Naive thymus-derived CD8-positive, alpha-beta T cell (primary cell): ENCODE data around the gene C7orf33. TPM values are rescaled to one million over a fixed set of nuclear protein-coding genes. Genes with fewer than 3 reads are reported as not detected.

Source experiments
- ATAC-seq, 2 donors: fragments of 150-1000 bp; cut with Tn5 transposase in 1 of 2; sonication (Bioruptor Pico), chemical (Tn5 transposase) in 1 of 2; 1 replicate in 1 of 2; 2 replicates in 1 of 2; pipeline ENCODE4 v1.10.0; 2021; ENCODE audit warnings: mild to moderate bottlenecking in 2 of 2, moderate library complexity in 2 of 2
- POLR2A ChIA-PET: fragments of 350-600 bp; sonication (Branson Sonifier 250); formaldehyde crosslinking; loops from one replicate; lab custom pipeline; 2021; ENCODE audit warnings: antibody characterized with exemption; lab: Charles Lee
- DNase-seq, 10 donors: peaks; one replicate each; pipeline versions ENCODE4 v3.0.0 to v3.0.0-alpha.2; 2020 to 2022
- H3K27ac Mint-ChIP-seq, 10 donors: one replicate each; pipeline ENCODE4 v1.8.0; 2020 to 2022; ENCODE audit warnings: mild to moderate bottlenecking in 10 of 10, mixed read lengths in 10 of 10, moderate library complexity in 4 of 10, inconsistent platforms in 1 of 10
- H3K27me3 Mint-ChIP-seq, 5 donors: one replicate each; pipeline ENCODE4 v1.8.0; 2021 to 2022; ENCODE audit warnings: mixed read lengths in 5 of 5
- H3K36me3 Mint-ChIP-seq, 3 donors: one replicate each; pipeline ENCODE4 v1.8.0; 2020 to 2022; ENCODE audit warnings: mixed read lengths in 3 of 3, mild to moderate bottlenecking in 2 of 3, inconsistent platforms in 1 of 3
- H3K4me1 Mint-ChIP-seq, 4 donors: one replicate each; pipeline ENCODE4 v1.8.0; 2021 to 2022; ENCODE audit warnings: mixed read lengths in 4 of 4
- H3K4me3 Mint-ChIP-seq, 10 donors: one replicate each; pipeline ENCODE4 v1.8.0; 2020 to 2022; ENCODE audit warnings: mild to moderate bottlenecking in 10 of 10, mixed read lengths in 10 of 10, moderate library complexity in 6 of 10, inconsistent platforms in 1 of 10
- H3K9me3 Mint-ChIP-seq, 9 donors: one replicate each; pipeline ENCODE4 v1.8.0; 2020 to 2022; ENCODE audit warnings: mixed read lengths in 9 of 9, mild to moderate bottlenecking in 3 of 9, inconsistent platforms in 1 of 9, moderate library complexity in 1 of 9
- polyA plus RNA-seq, 3 donors: library from polyadenylated mRNA; unstranded; fragments of 300-500 nt; fragmentation: Illumina TruSeq; gene quantifications; one replicate each; pipeline ENCODE4 v1.2.3, GENCODE V29; 2021
- total RNA-seq, 8 experiments: library from RNA in 2 of 8; stranded (reverse) in 2 of 8; gene quantifications; one replicate each; pipeline ENCODE4 v1.2.3 and lab custom pipeline; 2021 to 2026

Gene C7orf33
- total RNA-seq (not detected), polyA plus RNA-seq (not detected), total RNA-seq (lab: John Stamatoyannopoulos, UW) (0 reads per million in 6 experiments)

GRCh38 chr7:148590471-148590870 lies at the start of gene C7orf33:
TSS of gene C7orf33 (plus strand) at chr7:148590766. CDS start at chr7:148590926, 160 bp downstream.
- POLR2A ChIA-PET = no interaction called here
- DNase-seq (no peak), ATAC-seq (no peak)
- Mint-ChIP-seq H3K9me3 (no peaks in the 10 kb centered on the region), H3K27me3 (peaks cover 0 to 19% (median 5%) of the 10 kb centered on the region in 5 donors), H3K4me1 (peaks cover 0 to 4% (median 0%) of the 10 kb centered on the region in 4 donors), H3K36me3 (no peaks in the 10 kb centered on the region), H3K4me3 (no peak within 1 kb of the TSS), H3K27ac (no peak within 1 kb of the TSS)

DNA sequence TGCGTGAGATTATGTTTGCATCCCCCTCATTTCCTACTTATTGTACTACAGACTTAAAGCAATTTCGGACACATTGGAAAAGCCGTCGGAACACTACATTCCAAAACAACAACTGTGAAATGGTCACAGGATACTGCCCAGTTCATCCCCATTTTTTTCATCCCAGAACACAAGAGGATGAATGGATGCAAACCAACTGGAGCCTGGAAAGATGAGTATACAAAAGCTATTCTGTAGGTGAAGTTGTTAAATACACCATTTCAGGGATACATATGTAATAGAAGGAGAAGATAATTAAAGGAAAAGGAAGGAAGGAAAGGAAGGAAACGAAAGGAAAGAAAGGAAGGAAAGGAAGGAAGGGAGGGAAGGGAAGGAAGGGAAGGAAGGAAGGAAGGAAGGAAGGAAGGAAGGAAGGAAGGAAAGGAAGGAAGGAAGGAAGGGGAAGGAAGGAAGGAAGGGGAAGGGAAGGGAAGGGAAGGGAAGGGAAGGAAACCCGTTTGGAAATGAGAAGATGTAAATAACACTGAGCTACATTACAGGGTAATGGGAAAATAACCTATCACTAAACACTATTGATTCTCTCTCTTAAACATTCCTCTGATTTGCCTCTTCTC lies 48.6 kb upstream of the C7orf33 start:
- Mint-ChIP-seq H3K9me3 (peaks cover 0 to 2% (median 0%) of the 10 kb centered on the region in 9 donors), H3K27me3 (peaks cover 0 to 5% (median 2%) of the 10 kb centered on the region in 5 donors), H3K27ac (no peak overlapping the region), H3K4me3 (no peak overlapping the region), H3K36me3 (no peaks in the 10 kb centered on the region), H3K4me1 (no peaks in the 10 kb centered on the region)
- no peak for DNase-seq
- POLR2A ChIA-PET = no interaction called here
- no peak for ATAC-seq

DNA sequence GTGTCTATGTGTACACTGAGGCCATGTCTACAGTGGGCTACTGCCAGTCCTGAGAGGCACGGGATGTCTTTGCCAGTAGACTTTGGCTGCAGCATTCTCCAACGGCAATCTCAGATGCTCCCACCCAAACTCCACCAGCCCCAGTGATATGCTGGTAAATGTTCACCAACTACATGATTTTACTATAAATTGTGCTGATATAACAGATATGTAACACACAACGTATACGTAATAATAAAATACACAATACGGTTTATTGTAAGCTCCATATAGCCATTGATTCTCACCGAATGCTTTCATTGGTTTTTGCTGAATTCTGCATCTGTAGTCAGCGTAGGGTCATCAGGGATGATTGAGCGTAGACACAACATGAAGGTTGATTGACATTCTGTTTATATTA lies 47.3 kb upstream of the C7orf33 start:
- no peaks in the 10 kb centered on the region for H3K4me1 Mint-ChIP-seq
- no peak overlapping the region for H3K4me3 Mint-ChIP-seq
- H3K27ac Mint-ChIP-seq = peak overlapping the region in 1 of 10 donors; percentile 52
- ATAC-seq (no peak), DNase-seq (no peak)
- no peaks in the 10 kb centered on the region for H3K36me3 Mint-ChIP-seq
- H3K9me3 Mint-ChIP-seq = peaks cover 0 to 5% (median 0%) of the 10 kb centered on the region in 9 donors
- POLR2A ChIA-PET = no interaction called here
- peaks cover 0 to 15% (median 4%) of the 10 kb centered on the region in 5 donors for H3K27me3 Mint-ChIP-seq

DNA sequence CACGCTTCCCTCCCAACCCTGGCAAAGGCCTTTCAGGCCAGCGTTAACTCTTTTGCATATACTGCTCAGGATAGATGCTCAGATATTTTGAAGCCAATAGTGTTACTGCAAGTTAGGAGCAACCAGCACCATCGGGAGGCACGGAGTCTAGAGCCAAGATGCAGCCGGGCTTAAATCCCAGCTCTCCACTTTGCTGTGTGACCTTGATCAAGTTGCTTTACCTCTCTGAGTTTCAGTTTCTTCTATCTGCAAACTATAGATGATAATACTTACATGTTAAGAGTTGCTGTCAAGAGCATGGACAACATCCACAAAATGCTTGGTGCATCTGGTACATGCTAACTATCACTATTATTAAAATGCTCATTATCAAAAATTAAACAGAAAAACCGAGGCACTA lies 45.4 kb upstream of the C7orf33 start:
- ATAC-seq (no peak), DNase-seq (no peak)
- H3K9me3 Mint-ChIP-seq = peaks cover 0 to 22% (median 10%) of the 10 kb centered on the region in 9 donors
- peaks cover 0 to 15% (median 4%) of the 10 kb centered on the region in 5 donors for H3K27me3 Mint-ChIP-seq
- no peaks in the 10 kb centered on the region for H3K4me1 Mint-ChIP-seq
- H3K27ac Mint-ChIP-seq = no peak overlapping the region
- peaks cover 0 to 11% (median 0%) of the 10 kb centered on the region in 3 donors for H3K36me3 Mint-ChIP-seq
- H3K4me3 Mint-ChIP-seq = no peak overlapping the region
- POLR2A ChIA-PET = no interaction called here

DNA sequence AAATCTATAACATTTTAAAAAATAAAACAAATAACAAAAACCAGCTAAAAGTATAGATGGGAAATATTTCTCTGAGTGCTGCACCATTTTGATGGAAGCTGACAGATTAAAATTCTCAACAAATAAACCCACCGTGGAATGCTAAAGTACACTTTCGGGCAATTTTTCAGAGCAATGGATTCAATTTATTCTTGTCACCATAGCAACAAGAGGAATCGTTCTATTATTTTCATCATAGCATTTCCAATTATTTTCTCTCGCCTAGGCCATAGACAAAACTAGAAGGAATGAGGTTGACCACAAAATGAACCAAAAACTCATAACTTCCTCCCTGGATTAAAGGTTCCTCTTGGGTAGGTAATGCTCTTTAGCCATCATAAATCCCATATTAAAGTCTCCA lies 44.6 kb upstream of the C7orf33 start:
- Mint-ChIP-seq H3K4me3 (no peak overlapping the region), H3K4me1 (no peaks in the 10 kb centered on the region), H3K36me3 (peaks cover 0 to 17% (median 0%) of the 10 kb centered on the region in 3 donors), H3K27ac (no peak overlapping the region), H3K27me3 (peaks cover 0 to 15% (median 4%) of the 10 kb centered on the region in 5 donors), H3K9me3 (peaks cover 0 to 30% (median 14%) of the 10 kb centered on the region in 9 donors)
- DNase-seq (no peak), ATAC-seq (no peak)
- POLR2A ChIA-PET = no interaction called here

DNA sequence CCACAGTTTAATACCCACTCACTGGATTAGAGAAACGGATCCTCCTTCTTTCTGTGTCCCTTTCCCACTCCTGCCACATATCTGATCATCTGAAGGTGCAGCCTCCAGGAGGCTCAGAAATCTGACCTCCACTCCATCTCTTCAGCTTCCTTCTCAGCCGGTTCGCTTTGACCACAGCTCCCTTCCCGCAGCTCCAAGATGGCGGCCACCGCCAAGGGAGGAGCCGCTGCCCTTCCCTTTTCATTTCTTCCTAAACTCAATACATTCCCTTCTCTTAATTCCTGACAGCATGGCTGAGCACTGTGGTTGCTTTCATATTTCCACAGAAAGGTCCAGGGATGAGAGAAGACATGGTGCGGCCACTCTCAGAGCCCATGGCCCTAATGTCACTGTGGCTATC lies 43.7 kb upstream of the C7orf33 start:
- H3K27ac Mint-ChIP-seq = peak overlapping the region in 1 of 10 donors; percentile 15
- POLR2A ChIA-PET = interaction anchor here (0.7 kb wide), 1 partner anchor 301 kb away, joined by 6 read pairs; no protein-coding TSS in a partner anchor
- DNase-seq = no peak
- peaks cover 0 to 15% (median 4%) of the 10 kb centered on the region in 5 donors for H3K27me3 Mint-ChIP-seq
- H3K4me1 Mint-ChIP-seq = no peaks in the 10 kb centered on the region
- no peak for ATAC-seq
- H3K9me3 Mint-ChIP-seq = peaks cover 2 to 39% (median 14%) of the 10 kb centered on the region in 9 donors
- no peak overlapping the region for H3K4me3 Mint-ChIP-seq
- H3K36me3 Mint-ChIP-seq = peaks cover 0 to 26% (median 0%) of the 10 kb centered on the region in 3 donors

- Mint-ChIP-seq H3K4me1 (no peaks in the 10 kb centered on the region), H3K9me3 (peaks cover 2 to 39% (median 14%) of the 10 kb centered on the region in 9 donors), H3K27ac (no peak overlapping the region), H3K4me3 (no peak overlapping the region), H3K36me3 (peaks cover 0 to 26% (median 0%) of the 10 kb centered on the region in 3 donors), H3K27me3 (peaks cover 0 to 15% (median 4%) of the 10 kb centered on the region in 5 donors)
- no peak for ATAC-seq
- DNase-seq = no peak
- POLR2A ChIA-PET = no interaction called here
These were observed 42.6 kb upstream of the C7orf33 start for GRCh38 chr7:148547951-148548350.

DNA sequence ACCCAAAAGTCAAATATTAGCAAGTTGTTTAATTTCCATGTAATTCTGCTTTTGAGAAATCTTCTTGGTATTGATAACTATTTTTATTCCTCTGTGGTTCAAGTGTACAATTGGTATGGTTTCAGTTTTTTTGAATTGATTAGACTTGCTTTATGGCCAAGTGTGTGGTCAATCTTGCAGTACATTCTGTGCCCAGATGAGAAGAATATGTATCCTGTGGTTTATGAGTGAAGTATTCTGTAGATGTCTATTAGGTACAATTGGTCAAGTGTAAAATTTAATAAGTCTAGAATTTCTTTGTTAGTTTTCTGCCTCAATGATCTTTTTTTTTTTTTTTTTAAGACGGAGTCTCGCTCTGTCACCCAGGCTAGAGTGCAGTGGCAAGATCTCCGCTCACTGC lies 36.6 kb upstream of the C7orf33 start:
- no peak for ATAC-seq
- Mint-ChIP-seq H3K27me3 (peaks cover 0 to 23% (median 10%) of the 10 kb centered on the region in 5 donors), H3K4me3 (no peak overlapping the region), H3K36me3 (peaks cover 0 to 24% (median 0%) of the 10 kb centered on the region in 3 donors), H3K27ac (no peak overlapping the region), H3K4me1 (peaks cover 2 to 12% (median 8%) of the 10 kb centered on the region in 4 donors), H3K9me3 (peaks cover 2 to 29% (median 11%) of the 10 kb centered on the region in 9 donors)
- no peak for DNase-seq
- POLR2A ChIA-PET = interaction anchor here (0.7 kb wide), 1 partner anchor 241 kb away, joined by 5 read pairs; no protein-coding TSS in a partner anchor

DNA sequence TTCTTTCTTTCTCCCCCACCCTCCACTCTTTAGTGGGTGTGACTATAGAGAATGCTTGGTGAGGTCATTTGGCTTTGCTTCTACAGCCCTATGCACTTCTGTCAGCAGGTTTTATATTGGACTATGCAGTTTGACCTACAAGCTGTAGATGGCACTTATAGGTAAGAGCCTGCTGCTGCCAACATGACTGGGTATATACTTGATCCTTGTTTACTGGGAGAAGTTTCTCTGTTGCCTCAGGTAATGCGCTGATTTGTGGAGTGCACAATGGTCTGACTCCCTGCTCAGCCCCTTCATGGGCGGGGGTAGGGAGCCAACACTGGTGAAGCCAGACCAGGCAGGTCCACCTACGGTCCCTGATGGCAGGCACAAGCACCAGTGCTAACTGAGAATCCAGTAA lies 33.7 kb upstream of the C7orf33 start:
- no peak for ATAC-seq
- no peak for DNase-seq
- Mint-ChIP-seq H3K27me3 (peaks cover 4 to 47% (median 24%) of the 10 kb centered on the region in 5 donors), H3K4me3 (no peak overlapping the region), H3K4me1 (peaks cover 2 to 12% (median 8%) of the 10 kb centered on the region in 4 donors), H3K36me3 (peaks cover 0 to 9% (median 2%) of the 10 kb centered on the region in 3 donors), H3K9me3 (peaks cover 0 to 1% (median 0%) of the 10 kb centered on the region in 9 donors), H3K27ac (no peak overlapping the region)
- POLR2A ChIA-PET = no interaction called here

DNA sequence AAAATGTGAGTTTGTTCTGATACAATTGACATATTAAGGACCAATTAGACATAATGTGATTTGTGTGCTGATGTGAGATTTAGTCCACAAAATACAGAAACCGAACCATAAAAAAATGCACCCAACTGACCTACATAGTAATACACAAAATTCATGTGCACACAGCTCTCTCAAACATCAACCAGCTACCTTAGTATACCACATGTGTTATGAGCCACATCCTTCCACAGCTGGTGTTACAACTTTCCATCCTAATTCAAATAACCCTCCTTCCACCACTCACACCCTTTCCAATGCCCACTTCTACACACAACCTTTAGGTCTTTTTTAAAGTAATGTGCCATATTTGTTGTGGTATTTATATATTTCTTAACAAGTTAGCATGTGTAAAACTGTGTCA lies 31.7 kb upstream of the C7orf33 start:
- peaks cover 5 to 16% (median 11%) of the 10 kb centered on the region in 4 donors for H3K4me1 Mint-ChIP-seq
- no peak overlapping the region for H3K4me3 Mint-ChIP-seq
- POLR2A ChIA-PET = no interaction called here
- H3K27me3 Mint-ChIP-seq = peaks cover 4 to 47% (median 17%) of the 10 kb centered on the region in 5 donors
- peaks cover 0 to 8% (median 2%) of the 10 kb centered on the region in 3 donors for H3K36me3 Mint-ChIP-seq
- no peaks in the 10 kb centered on the region for H3K9me3 Mint-ChIP-seq
- ATAC-seq = no peak
- no peak for DNase-seq
- H3K27ac Mint-ChIP-seq = no peak overlapping the region

DNA sequence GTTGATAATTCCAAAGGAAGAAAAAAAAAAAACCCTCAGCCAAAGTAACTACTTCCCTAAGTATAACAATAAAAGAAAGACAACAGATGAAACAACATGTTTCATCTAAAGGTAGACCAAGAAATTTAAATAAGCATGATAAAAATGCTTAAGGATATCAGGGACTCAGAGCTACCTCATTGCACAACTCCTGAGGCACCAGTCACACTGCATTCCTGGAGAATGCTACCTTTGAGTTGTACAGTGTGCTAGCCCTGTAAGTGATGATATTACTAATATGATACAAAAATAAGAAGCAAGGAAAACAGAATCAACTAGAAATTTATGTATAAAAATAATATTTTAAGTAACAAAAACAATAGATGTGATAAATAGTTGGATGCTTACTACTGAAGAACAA lies 29.5 kb upstream of the C7orf33 start:
- H3K4me1 Mint-ChIP-seq = peaks cover 9 to 13% (median 11%) of the 10 kb centered on the region in 4 donors
- ATAC-seq (no peak), DNase-seq (no peak)
- peaks cover 1 to 47% (median 14%) of the 10 kb centered on the region in 5 donors for H3K27me3 Mint-ChIP-seq
- peaks cover 0 to 8% (median 2%) of the 10 kb centered on the region in 3 donors for H3K36me3 Mint-ChIP-seq
- H3K9me3 Mint-ChIP-seq = no peaks in the 10 kb centered on the region
- no peak overlapping the region for H3K4me3 Mint-ChIP-seq
- POLR2A ChIA-PET = no interaction called here
- no peak overlapping the region for H3K27ac Mint-ChIP-seq

GRCh38 chr7:148563583-148564274 lies 26.8 kb upstream of the C7orf33 start:
- H3K9me3 Mint-ChIP-seq = no peaks in the 10 kb centered on the region
- peaks cover 1 to 35% (median 14%) of the 10 kb centered on the region in 5 donors for H3K27me3 Mint-ChIP-seq
- H3K27ac Mint-ChIP-seq = peak overlapping the region in 2 of 10 donors; percentile 7 to 40
- POLR2A ChIA-PET = no interaction called here
- DNase-seq (no peak), ATAC-seq (no peak)
- H3K4me1 Mint-ChIP-seq = peaks cover 9 to 13% (median 11%) of the 10 kb centered on the region in 4 donors
- H3K4me3 Mint-ChIP-seq = peak overlapping the region in 3 of 10 donors; percentile 9 to 55 (median 32)
- peaks cover 0 to 8% (median 2%) of the 10 kb centered on the region in 3 donors for H3K36me3 Mint-ChIP-seq
